Skeletal muscle tissue (tissue), 4 donors: ENCODE measurements around the gene NR4A3. TPM values are rescaled to one million over a fixed set of nuclear protein-coding genes. Genes with fewer than 3 reads are reported as not detected.

Source experiments
- H3K27ac ChIP-seq: one replicate; pipeline ENCODE4 v1.7.0; 2013; ENCODE audit warnings: mild to moderate bottlenecking, low read depth, low read length, inconsistent platforms
- H3K27me3 ChIP-seq, 3 donors: one replicate each; pipeline ENCODE4 v1.7.0; 2013; ENCODE audit warnings: low read length in 3 of 3; ENCODE audit not compliant: control insufficient read depth in 3 of 3, insufficient read depth in 3 of 3
- H3K36me3 ChIP-seq, 3 donors: one replicate each; pipeline ENCODE4 v1.7.0; 2013; ENCODE audit warnings: low read length in 3 of 3; ENCODE audit not compliant: control insufficient read depth in 3 of 3, insufficient read depth in 3 of 3
- H3K4me1 ChIP-seq, 3 donors: one replicate each; pipeline ENCODE4 v1.7.0; 2013; ENCODE audit warnings: low read length in 3 of 3, mild to moderate bottlenecking in 3 of 3; ENCODE audit not compliant: control insufficient read depth in 3 of 3, insufficient read depth in 3 of 3
- H3K4me3 ChIP-seq, 3 donors: one replicate each; pipeline ENCODE4 v1.7.0; 2013; ENCODE audit warnings: low read length in 3 of 3
- H3K9ac ChIP-seq, 3 donors: one replicate each; pipeline ENCODE4 v1.7.0; 2013; ENCODE audit warnings: low read length in 3 of 3, mild to moderate bottlenecking in 3 of 3, moderate library complexity in 2 of 3, low read depth in 1 of 3
- H3K9me3 ChIP-seq, 3 donors: one replicate each; pipeline ENCODE4 v1.7.0; 2013; ENCODE audit warnings: low read length in 3 of 3; ENCODE audit not compliant: control insufficient read depth in 3 of 3
- total RNA-seq: library from RNA; depleted of rRNA; stranded (reverse); fragments of >200 nt; gene quantifications from one replicate; pipeline ENCODE4 v1.2.3, GENCODE V29; 2014
- donor health status: Osteomylitis.

NR4A3 gene
- total RNA-seq, 1 donor from 2014 or later: 2.1 TPM

GRCh38 chr9:99867536-99867935, 45.9 kb downstream of the NR4A3 start:
- Histone ChIP-seq H3K27me3 (no peaks in the 10 kb centered on the region), H3K4me1 (no peaks in the 10 kb centered on the region), H3K4me3 (no peak overlapping the region), H3K27ac (no peak overlapping the region), H3K9ac (no peak overlapping the region), H3K36me3 (peaks cover 0 to 5% (median 4%) of the 10 kb centered on the region in 3 donors), H3K9me3 (no peaks in the 10 kb centered on the region)

GRCh38 chr9:99867968-99868367, 46.3 kb downstream of the NR4A3 start:
- Histone ChIP-seq H3K36me3 (peaks cover 0 to 5% (median 4%) of the 10 kb centered on the region in 3 donors), H3K4me3 (no peak overlapping the region), H3K9me3 (no peaks in the 10 kb centered on the region), H3K27ac (no peak overlapping the region), H3K27me3 (no peaks in the 10 kb centered on the region), H3K9ac (no peak overlapping the region), H3K4me1 (no peaks in the 10 kb centered on the region)

GRCh38 chr9:99868845-99869244, 47.2 kb downstream of the NR4A3 start:
- Histone ChIP-seq H3K27ac (no peak overlapping the region), H3K4me1 (no peaks in the 10 kb centered on the region), H3K9ac (no peak overlapping the region), H3K4me3 (no peak overlapping the region), H3K36me3 (peaks cover 0 to under 1% (median 0%) of the 10 kb centered on the region in 3 donors), H3K27me3 (no peaks in the 10 kb centered on the region), H3K9me3 (no peaks in the 10 kb centered on the region)

GRCh38 chr9:99870126-99870525, 48.4 kb downstream of the NR4A3 start:
- H3K36me3 ChIP-seq: no peaks in the 10 kb centered on the region
- no peaks in the 10 kb centered on the region for H3K9me3 ChIP-seq

GRCh38 chr9:99873531-99873930, 51.8 kb downstream of the NR4A3 start:
- H3K9me3 ChIP-seq: no peaks in the 10 kb centered on the region
- H3K4me3 ChIP-seq: no peak overlapping the region
- no peaks in the 10 kb centered on the region for H3K4me1 ChIP-seq
- no peak overlapping the region for H3K27ac ChIP-seq
- no peaks in the 10 kb centered on the region for H3K36me3 ChIP-seq
- no peaks in the 10 kb centered on the region for H3K27me3 ChIP-seq
- no peak overlapping the region for H3K9ac ChIP-seq

More at GRCh38 chr9:99870126-99870525, 48.4 kb downstream of the NR4A3 start:
- Histone ChIP-seq H3K27ac (no peak overlapping the region), H3K9ac (no peak overlapping the region), H3K4me1 (no peaks in the 10 kb centered on the region), H3K27me3 (no peaks in the 10 kb centered on the region), H3K4me3 (no peak overlapping the region)

GRCh38 chr9:99873943-99874584, 52.4 kb downstream of the NR4A3 start:
- H3K4me1 ChIP-seq: no peaks in the 10 kb centered on the region
- no peak overlapping the region for H3K4me3 ChIP-seq

GRCh38 chr9:99876190-99876589, 54.5 kb downstream of the NR4A3 start:
- no peak overlapping the region for H3K27ac ChIP-seq
- H3K9me3 ChIP-seq: no peaks in the 10 kb centered on the region
- H3K36me3 ChIP-seq: no peaks in the 10 kb centered on the region
- no peaks in the 10 kb centered on the region for H3K27me3 ChIP-seq
- H3K4me1 ChIP-seq: no peaks in the 10 kb centered on the region
- H3K4me3 ChIP-seq: no peak overlapping the region
- no peak overlapping the region for H3K9ac ChIP-seq

More at GRCh38 chr9:99873943-99874584, 52.4 kb downstream of the NR4A3 start:
- Histone ChIP-seq H3K36me3 (no peaks in the 10 kb centered on the region), H3K9me3 (no peaks in the 10 kb centered on the region), H3K27me3 (no peaks in the 10 kb centered on the region), H3K27ac (no peak overlapping the region), H3K9ac (no peak overlapping the region)

GRCh38 chr9:99878651-99879050, 57.0 kb downstream of the NR4A3 start:
- no peaks in the 10 kb centered on the region for H3K27me3 ChIP-seq
- H3K36me3 ChIP-seq: no peaks in the 10 kb centered on the region

GRCh38 chr9:99881769-99882168, 60.1 kb downstream of the NR4A3 start:
- Histone ChIP-seq H3K27ac (no peak overlapping the region), H3K4me1 (no peaks in the 10 kb centered on the region), H3K36me3 (no peaks in the 10 kb centered on the region), H3K9me3 (no peaks in the 10 kb centered on the region), H3K9ac (no peak overlapping the region), H3K27me3 (no peaks in the 10 kb centered on the region), H3K4me3 (no peak overlapping the region)

More at GRCh38 chr9:99878651-99879050, 57.0 kb downstream of the NR4A3 start:
- no peaks in the 10 kb centered on the region for H3K4me1 ChIP-seq
- H3K27ac ChIP-seq: no peak overlapping the region
- no peak overlapping the region for H3K4me3 ChIP-seq
- no peaks in the 10 kb centered on the region for H3K9me3 ChIP-seq
- H3K9ac ChIP-seq: no peak overlapping the region

GRCh38 chr9:99885747-99886146, 64.1 kb downstream of the NR4A3 start:
- Histone ChIP-seq H3K4me1 (no peaks in the 10 kb centered on the region), H3K9me3 (no peaks in the 10 kb centered on the region), H3K9ac (no peak overlapping the region), H3K4me3 (no peak overlapping the region), H3K27me3 (no peaks in the 10 kb centered on the region), H3K27ac (no peak overlapping the region), H3K36me3 (no peaks in the 10 kb centered on the region)
